Natural killer cell (primary cell): ENCODE results near the gene USP6NL. TPM values are rescaled to one million over a fixed set of nuclear protein-coding genes. Genes with fewer than 3 reads are reported as not detected.

ENCODE experiments used
- ATAC-seq, 3 donors: fragments of 150-1000 bp in 2 of 3; fragments of 200-7000 bp in 1 of 3; cut with Tn5 transposase; 1 replicate in 1 of 3; 2 replicates in 2 of 3; pipeline ENCODE4 v1.10.0; 2021; ENCODE audit warnings: mild to moderate bottlenecking in 2 of 3, moderate library complexity in 2 of 3
- DNase-seq, 2 donors: peaks; one replicate each; pipeline versions ENCODE4 v3.0.0 to v3.0.0-alpha.2; 2013 to 2021; ENCODE audit warnings: mixed read lengths in 1 of 2
- H3K27ac ChIP-seq: one replicate; pipeline ENCODE4 v1.5.1; 2013; ENCODE audit warnings: mild to moderate bottlenecking, low read length
- H3K27me3 ChIP-seq: one replicate; pipeline ENCODE4 v1.6.1; 2013; ENCODE audit warnings: low read length; ENCODE audit not compliant: control insufficient read depth, insufficient read depth
- H3K36me3 ChIP-seq: one replicate; pipeline ENCODE4 v1.6.1; 2013; ENCODE audit warnings: low read length; ENCODE audit not compliant: control insufficient read depth, insufficient read depth
- H3K4me1 ChIP-seq: one replicate; pipeline ENCODE4 v1.6.1; 2013; ENCODE audit warnings: low read length; ENCODE audit not compliant: control insufficient read depth, insufficient read depth
- H3K4me3 ChIP-seq: one replicate; pipeline ENCODE4 v1.5.1; 2013; ENCODE audit warnings: low read length
- H3K9me3 ChIP-seq: one replicate; pipeline ENCODE4 v1.6.1; 2013; ENCODE audit warnings: low read length; ENCODE audit not compliant: control insufficient read depth, insufficient read depth
- H3K27ac Mint-ChIP-seq, 2 donors: one replicate each; pipeline ENCODE4 v1.8.0; 2022; ENCODE audit warnings: mild to moderate bottlenecking in 2 of 2, mixed read lengths in 2 of 2, moderate library complexity in 1 of 2
- H3K27me3 Mint-ChIP-seq, 2 donors: one replicate each; pipeline ENCODE4 v1.8.0; 2022; ENCODE audit warnings: low read depth in 2 of 2, mixed read lengths in 2 of 2
- H3K36me3 Mint-ChIP-seq: one replicate; pipeline ENCODE4 v1.8.0; 2022; ENCODE audit warnings: mixed read lengths
- H3K4me1 Mint-ChIP-seq, 2 donors: one replicate each; pipeline ENCODE4 v1.8.0; 2022; ENCODE audit warnings: mixed read lengths in 2 of 2
- H3K4me3 Mint-ChIP-seq: one replicate; pipeline ENCODE4 v1.8.0; 2022; ENCODE audit warnings: mild to moderate bottlenecking, moderate library complexity, mixed read lengths
- H3K9me3 Mint-ChIP-seq, 2 donors: one replicate each; pipeline ENCODE4 v1.8.0; 2022; ENCODE audit warnings: mixed read lengths in 2 of 2
- WGBS: methylation state at CpG from one replicate; pipeline ENCODE4 v1.1.7; 2013; ENCODE audit warnings: missing lambda C conversion rate; ENCODE audit not compliant: insufficient coverage; 5-methylcytosine and 5-hydroxymethylcytosine counted together
- intact Hi-C: fragments of 100-400 bp; cut with micrococcal nuclease; formaldehyde crosslinking; loops from one replicate; pipeline ENCODE4 v1.14.2; 2022
- total RNA-seq, 4 donors: library from RNA; stranded (reverse); fragments of 120-200 nt in 1 of 4; gene quantifications; one replicate each; pipeline versions ENCODE4 v1.2.3 to v1.2.4, GENCODE V29; 2013 to 2022
- TF ChIP-seq, protein P1 (sequence below): fragments of 200-600 bp; IDR thresholded peaks from one replicate; pipeline ENCODE4 v1.8.0; 2022; ENCODE audit warnings: antibody characterized with exemption

USP6NL gene
- total RNA-seq, 3 donors from 2014 or later (not counting 1 experiment from before 2014, with no cell fraction given): 2.3 to 3.7 (median 2.5) TPM

DNA sequence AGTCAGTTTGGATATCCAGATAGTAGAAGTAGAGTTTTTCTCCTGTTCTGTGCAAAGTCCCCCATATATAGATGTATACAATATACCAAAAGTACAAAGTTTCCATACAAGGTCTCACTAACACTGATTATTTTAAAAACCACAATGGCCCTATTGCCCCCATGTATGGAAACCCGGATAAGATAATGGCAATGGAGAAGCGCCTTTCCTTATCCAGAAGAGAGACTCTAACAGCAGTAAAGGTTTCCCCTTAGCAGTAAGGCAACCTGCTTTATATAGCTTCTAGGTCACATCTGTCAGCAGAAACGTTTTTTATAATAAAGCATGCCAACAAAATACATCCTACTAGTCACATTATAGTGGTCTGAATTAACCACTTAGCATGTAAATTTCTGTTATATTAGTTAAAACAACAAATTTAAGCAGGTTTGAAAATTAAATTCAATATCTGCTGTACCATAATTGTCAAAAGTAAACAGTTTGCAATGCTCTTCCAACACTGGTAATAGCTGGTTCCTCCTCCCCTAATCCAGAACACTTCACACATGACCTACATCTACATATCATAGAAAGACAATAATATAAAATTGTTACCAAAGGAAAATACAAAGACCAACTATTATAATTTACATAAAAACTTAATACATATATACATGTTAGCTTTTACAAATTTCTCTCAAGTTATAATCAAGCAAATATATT, 22.4 kb downstream of the USP6NL start:
- intact Hi-C loops: no loop called here
- Histone ChIP-seq H3K27ac (no peak overlapping the region), H3K4me3 (no peak overlapping the region), H3K4me1 (peaks cover 2% of the 10 kb centered on the region), H3K36me3 (no peaks in the 10 kb centered on the region), H3K27me3 (no peaks in the 10 kb centered on the region), H3K9me3 (no peaks in the 10 kb centered on the region)
- no peak overlapping the region for H3K4me3 Mint-ChIP-seq
- no peaks in the 10 kb centered on the region for H3K36me3 Mint-ChIP-seq
- H3K4me1 Mint-ChIP-seq: peaks cover 0 to 5% of the 10 kb centered on the region in 2 donors
- DNase-seq (no peak), ATAC-seq (no peak)
- H3K27me3 Mint-ChIP-seq: peaks cover 2 to 4% of the 10 kb centered on the region in 2 donors
- H3K9me3 Mint-ChIP-seq: peaks cover 0 to 2% of the 10 kb centered on the region in 2 donors
- TF ChIP-seq, protein P1, sequence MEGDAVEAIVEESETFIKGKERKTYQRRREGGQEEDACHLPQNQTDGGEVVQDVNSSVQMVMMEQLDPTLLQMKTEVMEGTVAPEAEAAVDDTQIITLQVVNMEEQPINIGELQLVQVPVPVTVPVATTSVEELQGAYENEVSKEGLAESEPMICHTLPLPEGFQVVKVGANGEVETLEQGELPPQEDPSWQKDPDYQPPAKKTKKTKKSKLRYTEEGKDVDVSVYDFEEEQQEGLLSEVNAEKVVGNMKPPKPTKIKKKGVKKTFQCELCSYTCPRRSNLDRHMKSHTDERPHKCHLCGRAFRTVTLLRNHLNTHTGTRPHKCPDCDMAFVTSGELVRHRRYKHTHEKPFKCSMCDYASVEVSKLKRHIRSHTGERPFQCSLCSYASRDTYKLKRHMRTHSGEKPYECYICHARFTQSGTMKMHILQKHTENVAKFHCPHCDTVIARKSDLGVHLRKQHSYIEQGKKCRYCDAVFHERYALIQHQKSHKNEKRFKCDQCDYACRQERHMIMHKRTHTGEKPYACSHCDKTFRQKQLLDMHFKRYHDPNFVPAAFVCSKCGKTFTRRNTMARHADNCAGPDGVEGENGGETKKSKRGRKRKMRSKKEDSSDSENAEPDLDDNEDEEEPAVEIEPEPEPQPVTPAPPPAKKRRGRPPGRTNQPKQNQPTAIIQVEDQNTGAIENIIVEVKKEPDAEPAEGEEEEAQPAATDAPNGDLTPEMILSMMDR: no peak
- H3K27ac Mint-ChIP-seq: no peak overlapping the region
- 89% methylated on average over 2 of the region's 3 CpGs for WGBS

DNA sequence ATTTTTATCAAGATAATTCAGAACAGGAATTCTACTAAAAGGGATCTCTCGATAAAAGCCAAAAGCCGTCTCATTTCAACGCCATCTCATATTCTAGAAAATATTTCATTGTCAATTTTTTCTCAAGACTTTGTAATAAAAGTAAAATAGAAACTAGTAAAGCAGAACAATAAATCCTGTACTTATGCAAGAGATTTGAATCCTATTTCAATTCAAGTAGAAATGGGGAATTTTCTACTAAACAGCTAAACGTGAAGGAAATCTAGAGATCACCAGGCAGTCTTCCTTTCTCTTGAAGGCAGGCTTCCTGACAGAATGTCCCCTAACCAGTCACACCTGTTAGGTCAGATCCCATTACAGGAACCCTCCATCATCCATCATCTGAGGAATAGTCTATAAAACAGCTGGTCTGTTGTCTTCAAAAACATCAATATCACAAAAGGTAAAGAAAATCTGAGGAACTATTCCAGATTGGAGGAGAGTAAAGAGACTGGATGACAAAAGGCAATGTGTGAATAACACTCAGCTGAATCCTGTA, 23.7 kb downstream of the USP6NL start:
- Histone ChIP-seq H3K36me3 (no peaks in the 10 kb centered on the region), H3K27me3 (no peaks in the 10 kb centered on the region), H3K4me1 (peaks cover 2% of the 10 kb centered on the region), H3K27ac (no peak overlapping the region), H3K4me3 (no peak overlapping the region), H3K9me3 (no peaks in the 10 kb centered on the region)
- Mint-ChIP-seq H3K9me3 (peaks cover 0 to 2% of the 10 kb centered on the region in 2 donors), H3K36me3 (no peaks in the 10 kb centered on the region), H3K4me3 (no peak overlapping the region), H3K4me1 (peaks cover 0 to 5% of the 10 kb centered on the region in 2 donors), H3K27ac (no peak overlapping the region), H3K27me3 (no peaks in the 10 kb centered on the region)
- 33% methylated on average over 1 of the region's 4 CpGs for WGBS
- DNase-seq: no peak
- no peak for ATAC-seq
- TF ChIP-seq, protein P1: no peak
- intact Hi-C loops: no loop called here

DNA sequence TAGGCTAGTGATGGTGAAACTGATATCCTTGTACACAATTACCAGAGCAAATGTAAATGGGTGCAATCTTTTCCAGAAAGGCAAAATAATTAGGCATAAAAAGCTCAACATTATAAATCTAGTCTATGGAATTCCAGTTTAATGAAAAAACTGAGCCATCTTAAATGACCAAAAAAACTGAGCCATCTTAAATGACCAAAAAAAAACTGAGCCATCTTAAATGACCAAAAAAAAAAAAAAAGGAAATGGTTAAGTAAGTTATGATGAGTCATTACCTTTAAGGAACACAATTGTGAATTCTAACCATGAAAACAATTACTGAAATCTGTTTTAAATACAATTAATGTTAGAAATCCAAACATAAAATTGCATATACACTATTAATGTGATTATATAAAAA, 25.3 kb downstream of the USP6NL start:
- no peaks in the 10 kb centered on the region for H3K27me3 ChIP-seq
- DNase-seq: no peak
- no peaks in the 10 kb centered on the region for H3K9me3 ChIP-seq
- intact Hi-C loops: no loop called here
- no peak overlapping the region for H3K4me3 ChIP-seq
- no peak overlapping the region for H3K27ac ChIP-seq
- no peak overlapping the region for H3K4me3 Mint-ChIP-seq
- H3K27me3 Mint-ChIP-seq: no peaks in the 10 kb centered on the region
- ATAC-seq: no peak
- peaks cover 2% of the 10 kb centered on the region for H3K4me1 ChIP-seq
- no peaks in the 10 kb centered on the region for H3K36me3 ChIP-seq
- TF ChIP-seq, protein P1: no peak
- no peaks in the 10 kb centered on the region for H3K36me3 Mint-ChIP-seq
- peaks cover 0 to 5% of the 10 kb centered on the region in 2 donors for H3K4me1 Mint-ChIP-seq
- peaks cover 0 to 2% of the 10 kb centered on the region in 2 donors for H3K9me3 Mint-ChIP-seq
- no peak overlapping the region for H3K27ac Mint-ChIP-seq
